Natural killer cell (primary cell): ENCODE measurements around the gene RELT. TPM values are rescaled to one million over a fixed set of nuclear protein-coding genes. Genes with fewer than 3 reads are reported as not detected.

ENCODE experiments used
- ATAC-seq, 3 donors: fragments of 150-1000 bp in 2 of 3; fragments of 200-7000 bp in 1 of 3; cut with Tn5 transposase; 1 replicate in 1 of 3; 2 replicates in 2 of 3; pipeline ENCODE4 v1.10.0; 2021; ENCODE audit warnings: mild to moderate bottlenecking in 2 of 3, moderate library complexity in 2 of 3
- DNase-seq, 2 donors: peaks; one replicate each; pipeline versions ENCODE4 v3.0.0 to v3.0.0-alpha.2; 2013 to 2021; ENCODE audit warnings: mixed read lengths in 1 of 2
- H3K27ac ChIP-seq: one replicate; pipeline ENCODE4 v1.5.1; 2013; ENCODE audit warnings: mild to moderate bottlenecking, low read length
- H3K27me3 ChIP-seq: one replicate; pipeline ENCODE4 v1.6.1; 2013; ENCODE audit warnings: low read length; ENCODE audit not compliant: control insufficient read depth, insufficient read depth
- H3K36me3 ChIP-seq: one replicate; pipeline ENCODE4 v1.6.1; 2013; ENCODE audit warnings: low read length; ENCODE audit not compliant: control insufficient read depth, insufficient read depth
- H3K4me1 ChIP-seq: one replicate; pipeline ENCODE4 v1.6.1; 2013; ENCODE audit warnings: low read length; ENCODE audit not compliant: control insufficient read depth, insufficient read depth
- H3K4me3 ChIP-seq: one replicate; pipeline ENCODE4 v1.5.1; 2013; ENCODE audit warnings: low read length
- H3K9me3 ChIP-seq: one replicate; pipeline ENCODE4 v1.6.1; 2013; ENCODE audit warnings: low read length; ENCODE audit not compliant: control insufficient read depth, insufficient read depth
- H3K27ac Mint-ChIP-seq, 2 donors: one replicate each; pipeline ENCODE4 v1.8.0; 2022; ENCODE audit warnings: mild to moderate bottlenecking in 2 of 2, mixed read lengths in 2 of 2, moderate library complexity in 1 of 2
- H3K27me3 Mint-ChIP-seq, 2 donors: one replicate each; pipeline ENCODE4 v1.8.0; 2022; ENCODE audit warnings: low read depth in 2 of 2, mixed read lengths in 2 of 2
- H3K36me3 Mint-ChIP-seq: one replicate; pipeline ENCODE4 v1.8.0; 2022; ENCODE audit warnings: mixed read lengths
- H3K4me1 Mint-ChIP-seq, 2 donors: one replicate each; pipeline ENCODE4 v1.8.0; 2022; ENCODE audit warnings: mixed read lengths in 2 of 2
- H3K4me3 Mint-ChIP-seq: one replicate; pipeline ENCODE4 v1.8.0; 2022; ENCODE audit warnings: mild to moderate bottlenecking, moderate library complexity, mixed read lengths
- H3K9me3 Mint-ChIP-seq, 2 donors: one replicate each; pipeline ENCODE4 v1.8.0; 2022; ENCODE audit warnings: mixed read lengths in 2 of 2
- WGBS: methylation state at CpG from one replicate; pipeline ENCODE4 v1.1.7; 2013; ENCODE audit warnings: missing lambda C conversion rate; ENCODE audit not compliant: insufficient coverage; 5-methylcytosine and 5-hydroxymethylcytosine counted together
- intact Hi-C: fragments of 100-400 bp; cut with micrococcal nuclease; formaldehyde crosslinking; loops from one replicate; pipeline ENCODE4 v1.14.2; 2022
- total RNA-seq, 4 donors: library from RNA; stranded (reverse); fragments of 120-200 nt in 1 of 4; gene quantifications; one replicate each; pipeline versions ENCODE4 v1.2.3 to v1.2.4, GENCODE V29; 2013 to 2022
- TF ChIP-seq, protein P1 (sequence below): fragments of 200-600 bp; IDR thresholded peaks from one replicate; pipeline ENCODE4 v1.8.0; 2022; ENCODE audit warnings: antibody characterized with exemption

The RELT gene
- total RNA-seq, 3 donors from 2014 or later (not counting 1 experiment from before 2014, with no cell fraction given), result 132 to 264 (median 151) TPM

DNA sequence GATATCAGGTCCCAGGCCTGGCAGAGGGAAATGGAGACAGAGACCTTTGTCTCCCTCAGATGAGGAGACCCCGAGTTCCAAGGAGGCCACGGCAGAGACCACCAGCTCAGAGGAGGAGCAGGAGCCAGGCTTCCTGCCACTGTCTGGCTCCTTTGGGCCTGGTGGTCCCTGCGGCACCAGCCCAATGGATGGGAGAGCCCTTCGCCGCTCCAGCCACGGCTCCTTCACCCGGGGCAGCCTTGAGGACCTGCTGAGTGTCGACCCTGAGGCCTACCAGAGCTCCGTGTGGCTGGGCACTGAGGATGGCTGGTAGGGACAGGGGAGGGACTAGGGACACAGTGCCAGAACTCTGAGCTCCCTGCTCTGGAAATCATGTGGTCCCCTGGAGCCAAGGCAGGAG is 13.1 kb upstream of the RELT start:
- Mint-ChIP-seq H3K4me3 (no peak overlapping the region), H3K36me3 (no peaks in the 10 kb centered on the region), H3K4me1 (peaks cover 16% of the 10 kb centered on the region in 2 donors), H3K27me3 (no peaks in the 10 kb centered on the region), H3K27ac (peak overlapping the region in 1 of 2 donors; percentile 59), H3K9me3 (no peaks in the 10 kb centered on the region)
- Histone ChIP-seq H3K27ac (no peak overlapping the region), H3K9me3 (no peaks in the 10 kb centered on the region), H3K4me1 (peaks cover 29% of the 10 kb centered on the region), H3K36me3 (no peaks in the 10 kb centered on the region), H3K4me3 (no peak overlapping the region), H3K27me3 (no peaks in the 10 kb centered on the region)
- ATAC-seq (no peak), DNase-seq (no peak)
- TF ChIP-seq, protein P1, sequence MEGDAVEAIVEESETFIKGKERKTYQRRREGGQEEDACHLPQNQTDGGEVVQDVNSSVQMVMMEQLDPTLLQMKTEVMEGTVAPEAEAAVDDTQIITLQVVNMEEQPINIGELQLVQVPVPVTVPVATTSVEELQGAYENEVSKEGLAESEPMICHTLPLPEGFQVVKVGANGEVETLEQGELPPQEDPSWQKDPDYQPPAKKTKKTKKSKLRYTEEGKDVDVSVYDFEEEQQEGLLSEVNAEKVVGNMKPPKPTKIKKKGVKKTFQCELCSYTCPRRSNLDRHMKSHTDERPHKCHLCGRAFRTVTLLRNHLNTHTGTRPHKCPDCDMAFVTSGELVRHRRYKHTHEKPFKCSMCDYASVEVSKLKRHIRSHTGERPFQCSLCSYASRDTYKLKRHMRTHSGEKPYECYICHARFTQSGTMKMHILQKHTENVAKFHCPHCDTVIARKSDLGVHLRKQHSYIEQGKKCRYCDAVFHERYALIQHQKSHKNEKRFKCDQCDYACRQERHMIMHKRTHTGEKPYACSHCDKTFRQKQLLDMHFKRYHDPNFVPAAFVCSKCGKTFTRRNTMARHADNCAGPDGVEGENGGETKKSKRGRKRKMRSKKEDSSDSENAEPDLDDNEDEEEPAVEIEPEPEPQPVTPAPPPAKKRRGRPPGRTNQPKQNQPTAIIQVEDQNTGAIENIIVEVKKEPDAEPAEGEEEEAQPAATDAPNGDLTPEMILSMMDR, result no peak
- WGBS, result 94% methylated on average over 9 of the region's 9 CpGs
- intact Hi-C loops, result no loop called here

DNA sequence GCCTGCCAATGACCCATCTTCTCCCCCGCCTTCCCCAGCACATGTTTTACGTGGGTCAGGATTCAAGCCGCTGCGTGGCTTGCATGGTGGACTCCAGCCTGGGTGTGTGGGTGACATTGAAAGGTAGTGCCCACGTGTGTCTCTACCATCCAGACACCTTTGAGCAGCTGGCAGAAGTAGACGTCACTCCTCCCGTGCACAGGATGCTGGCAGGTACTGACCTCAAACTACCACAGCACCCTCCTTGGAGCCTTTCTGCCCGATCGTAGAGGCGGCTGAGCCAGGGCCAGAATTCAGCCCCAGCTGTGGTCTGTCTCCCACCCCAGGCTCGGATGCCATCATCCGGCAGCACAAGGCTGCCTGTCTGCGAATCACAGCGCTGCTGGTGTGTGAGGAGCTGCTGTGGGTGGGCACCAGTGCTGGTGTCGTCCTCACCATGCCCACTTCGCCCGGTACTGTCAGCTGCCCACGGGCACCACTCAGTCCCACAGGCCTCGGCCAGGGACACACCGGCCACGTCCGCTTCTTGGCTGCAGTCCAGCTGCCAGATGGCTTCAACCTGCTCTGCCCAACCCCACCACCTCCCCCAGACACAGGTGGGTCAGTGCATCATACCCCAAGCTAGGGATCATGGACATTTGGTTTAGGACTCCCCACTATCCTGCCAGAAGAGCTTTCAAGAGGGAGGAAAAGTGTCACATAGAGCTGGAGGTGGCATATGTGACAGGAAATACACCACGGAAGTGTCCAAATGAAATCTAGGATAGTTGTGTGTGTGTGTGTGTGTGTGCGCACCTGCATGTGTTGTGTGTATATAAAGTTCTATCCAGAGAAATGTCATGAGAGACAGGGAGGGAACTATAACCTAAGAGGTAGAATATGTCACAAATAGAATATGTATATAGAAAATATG is 10.6 kb upstream of the RELT start:
- H3K4me3 ChIP-seq, result no peak overlapping the region
- no peaks in the 10 kb centered on the region for H3K36me3 Mint-ChIP-seq
- H3K9me3 Mint-ChIP-seq, result no peaks in the 10 kb centered on the region
- peak overlapping the region; percentile 86 for H3K27ac ChIP-seq
- ATAC-seq (peak in 2 of 3 donors; percentile 11 to 32), DNase-seq (no peak)
- WGBS, result 89% methylated on average over 24 of the region's 24 CpGs
- intact Hi-C loops, result no loop called here
- peaks cover 16% of the 10 kb centered on the region in 2 donors for H3K4me1 Mint-ChIP-seq
- peak overlapping the region; percentile 85 to 93 for H3K27ac Mint-ChIP-seq
- no peaks in the 10 kb centered on the region for H3K36me3 ChIP-seq
- H3K9me3 ChIP-seq, result no peaks in the 10 kb centered on the region
- peak overlapping the region; percentile 72 for H3K4me3 Mint-ChIP-seq
- H3K27me3 ChIP-seq, result no peaks in the 10 kb centered on the region
- H3K27me3 Mint-ChIP-seq, result no peaks in the 10 kb centered on the region
- H3K4me1 ChIP-seq, result peaks cover 29% of the 10 kb centered on the region
- TF ChIP-seq, protein P1, result no peak

DNA sequence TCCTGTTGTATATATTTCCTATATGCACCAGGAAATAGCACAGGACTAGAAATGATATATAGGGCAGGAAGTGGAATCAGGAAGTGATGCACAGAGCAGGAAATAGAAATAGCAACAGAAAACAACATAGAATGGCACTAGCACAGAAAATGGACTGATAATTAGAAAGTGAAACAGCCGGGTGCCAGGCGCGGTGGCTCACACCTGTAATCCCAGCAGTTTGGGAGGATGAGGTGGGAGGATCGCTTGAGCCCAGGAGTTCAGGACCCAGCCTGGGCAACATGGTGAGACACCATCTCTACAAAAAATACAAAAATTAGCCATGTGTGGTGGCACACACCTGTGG is 10.0 kb upstream of the RELT start:
- Mint-ChIP-seq H3K4me3 (peak overlapping the region; percentile 72), H3K27me3 (no peaks in the 10 kb centered on the region), H3K27ac (peak overlapping the region; percentile 85 to 93), H3K36me3 (no peaks in the 10 kb centered on the region), H3K4me1 (peaks cover 16% of the 10 kb centered on the region in 2 donors), H3K9me3 (no peaks in the 10 kb centered on the region)
- H3K27me3 ChIP-seq, result no peaks in the 10 kb centered on the region
- ATAC-seq (peak; percentile 91 to 93 (median 92)), DNase-seq (peak in 1 of 2 donors; percentile 75)
- TF ChIP-seq, protein P1, result no peak
- H3K4me1 ChIP-seq, result peaks cover 29% of the 10 kb centered on the region
- no peaks in the 10 kb centered on the region for H3K9me3 ChIP-seq
- H3K36me3 ChIP-seq, result no peaks in the 10 kb centered on the region
- intact Hi-C loops, result no loop called here
- H3K4me3 ChIP-seq, result no peak overlapping the region
- 32% methylated on average over 4 of the region's 4 CpGs for WGBS
- H3K27ac ChIP-seq, result peak overlapping the region; percentile 86
